ENCODE data around the gene RNASE12.
"Not testable (repeated sequence)": the region's sequence is repeated elsewhere in the genome, so short reads cannot be mapped to it uniquely, and the experiment has no call there.

The RNASE12 gene

DNA sequence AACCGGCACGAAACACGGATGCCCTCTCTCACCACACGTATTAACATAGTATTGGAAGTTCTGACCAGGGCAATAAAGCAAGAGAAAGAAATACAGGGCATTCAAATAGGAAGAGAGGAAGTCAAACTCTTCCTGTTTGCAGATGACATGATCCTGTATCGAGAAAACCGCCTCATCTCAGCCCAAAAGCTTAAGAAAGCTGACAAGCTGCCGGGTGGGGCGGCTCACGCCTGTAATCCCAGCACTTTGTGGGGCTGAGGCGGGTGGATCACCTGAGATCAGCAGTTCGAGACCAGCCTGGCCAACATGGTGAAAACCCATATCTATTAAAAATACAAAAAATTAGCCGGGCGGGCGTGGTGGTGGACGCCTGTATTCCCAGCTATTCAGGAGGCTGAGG, 32.6 kb upstream of the RNASE12 start:
- Histone ChIP-seq H3K27ac (ENCODE audit: low read length) (no peak overlapping the region), H3K9me3 (ENCODE audit: control insufficient read depth, low read depth, low read length) (no peaks in the 10 kb centered on the region), H3K9ac (ENCODE audit: low read length) (no peak overlapping the region), H3K27me3 (ENCODE audit: control insufficient read depth, insufficient read depth, low read length) (peaks cover 32% of the 10 kb centered on the region), H3K36me3 (ENCODE audit: control insufficient read depth, low read depth, low read length) (no peaks in the 10 kb centered on the region), H3K4me3 (ENCODE audit: low read length) (peak overlapping the region; percentile 77), H3K4me1 (ENCODE audit: control insufficient read depth, low read depth, low read length) (peaks cover 8% of the 10 kb centered on the region)

DNA sequence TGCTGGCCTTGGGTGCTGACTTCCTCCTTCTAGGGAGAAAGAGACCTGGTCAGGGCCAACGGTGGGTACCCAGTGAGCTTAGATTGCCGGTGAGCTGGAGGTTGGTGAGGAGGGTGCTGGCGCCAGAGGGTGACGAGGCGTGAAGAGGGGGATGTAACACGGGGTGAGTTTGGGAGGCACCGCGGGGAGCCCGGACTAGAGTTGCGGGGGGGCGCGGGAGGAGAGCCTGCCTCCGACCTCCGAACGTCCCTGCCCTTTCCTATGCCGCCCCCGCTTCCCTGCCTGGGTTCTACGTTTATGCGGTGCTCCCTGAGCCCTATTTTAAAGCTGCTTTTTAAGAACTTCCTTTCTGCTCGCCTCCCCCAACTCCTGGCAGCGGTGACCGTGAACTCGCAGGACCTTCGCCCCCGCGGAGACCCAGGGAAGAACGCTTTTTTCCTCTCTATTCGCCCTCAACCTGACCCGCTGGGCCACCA, 31.7 kb upstream of the RNASE12 start:
- H3K4me1 ChIP-seq (ENCODE audit: control insufficient read depth, low read depth, low read length): peaks cover 5% of the 10 kb centered on the region
- H3K4me3 ChIP-seq (ENCODE audit: low read length): peak overlapping the region; percentile 6
- no peak overlapping the region for H3K9ac ChIP-seq (ENCODE audit: low read length)
- no peaks in the 10 kb centered on the region for H3K9me3 ChIP-seq (ENCODE audit: control insufficient read depth, low read depth, low read length)
- no peak overlapping the region for H3K27ac ChIP-seq (ENCODE audit: low read length)
- H3K27me3 ChIP-seq (ENCODE audit: control insufficient read depth, insufficient read depth, low read length): peaks cover 23% of the 10 kb centered on the region
- H3K36me3 ChIP-seq (ENCODE audit: control insufficient read depth, low read depth, low read length): no peaks in the 10 kb centered on the region

DNA sequence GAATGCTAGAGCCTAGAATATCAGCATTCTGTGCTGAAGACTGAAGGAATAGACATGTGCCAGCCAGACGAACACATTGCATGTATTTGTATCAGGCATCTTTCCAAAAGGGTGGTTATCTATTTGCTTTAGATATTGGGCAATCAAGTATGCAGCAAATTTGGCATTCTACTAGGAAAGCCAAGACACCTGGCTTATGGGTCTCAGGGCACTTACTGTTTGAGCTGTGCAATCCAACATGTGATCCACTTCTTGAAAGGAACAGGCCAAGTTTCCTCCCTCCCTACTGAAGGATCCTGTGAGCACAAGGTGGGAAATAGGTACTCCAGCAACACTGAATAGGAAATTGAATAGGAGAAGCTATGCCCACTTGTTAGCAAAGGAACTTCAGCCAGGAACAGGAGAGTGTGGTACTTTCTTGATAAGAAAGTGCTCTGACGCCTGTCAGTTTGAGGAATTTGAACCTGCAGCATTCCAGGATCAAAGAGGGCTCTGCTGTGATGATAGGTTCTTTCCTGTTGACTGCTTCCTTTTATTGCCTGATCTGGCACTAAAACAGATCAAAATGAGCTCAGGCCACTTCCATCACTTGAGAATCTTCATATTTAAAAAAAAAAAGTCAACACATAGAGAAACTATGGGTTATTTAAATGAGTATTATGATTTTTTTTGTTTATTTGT, 29.8 kb upstream of the RNASE12 start:
- no peak overlapping the region for H3K27ac ChIP-seq (ENCODE audit: low read length)
- no peak overlapping the region for H3K9ac ChIP-seq (ENCODE audit: low read length)
- peaks cover 4% of the 10 kb centered on the region for H3K27me3 ChIP-seq (ENCODE audit: control insufficient read depth, insufficient read depth, low read length)
- no peaks in the 10 kb centered on the region for H3K9me3 ChIP-seq (ENCODE audit: control insufficient read depth, low read depth, low read length)
- H3K4me3 ChIP-seq (ENCODE audit: low read length): no peak overlapping the region
- no peaks in the 10 kb centered on the region for H3K4me1 ChIP-seq (ENCODE audit: control insufficient read depth, low read depth, low read length)
- no peaks in the 10 kb centered on the region for H3K36me3 ChIP-seq (ENCODE audit: control insufficient read depth, low read depth, low read length)

DNA sequence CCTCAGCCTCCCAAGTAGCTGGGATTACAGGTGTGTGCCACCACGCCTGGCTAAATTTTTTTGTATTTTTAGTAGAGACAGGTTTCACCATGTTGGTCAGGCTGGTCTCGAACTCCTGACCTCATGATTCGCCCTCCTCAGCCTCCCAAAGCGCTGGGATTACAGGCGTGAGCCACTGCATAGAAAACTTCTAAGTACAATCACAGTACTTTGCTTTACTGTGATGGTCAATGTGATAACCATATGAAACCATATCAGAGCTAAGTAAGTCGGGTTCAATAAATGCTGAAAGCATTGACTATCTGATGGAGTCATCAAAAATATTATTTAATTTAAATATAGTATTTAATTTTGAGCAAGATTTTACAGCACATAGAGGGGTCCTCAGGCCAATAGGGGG, 28.5 kb upstream of the RNASE12 start:
- not testable (repeated sequence) for H3K36me3 ChIP-seq (ENCODE audit: control insufficient read depth, low read depth, low read length); H3K9me3 ChIP-seq (ENCODE audit: control insufficient read depth, low read depth, low read length); H3K27me3 ChIP-seq (ENCODE audit: control insufficient read depth, insufficient read depth, low read length)

DNA sequence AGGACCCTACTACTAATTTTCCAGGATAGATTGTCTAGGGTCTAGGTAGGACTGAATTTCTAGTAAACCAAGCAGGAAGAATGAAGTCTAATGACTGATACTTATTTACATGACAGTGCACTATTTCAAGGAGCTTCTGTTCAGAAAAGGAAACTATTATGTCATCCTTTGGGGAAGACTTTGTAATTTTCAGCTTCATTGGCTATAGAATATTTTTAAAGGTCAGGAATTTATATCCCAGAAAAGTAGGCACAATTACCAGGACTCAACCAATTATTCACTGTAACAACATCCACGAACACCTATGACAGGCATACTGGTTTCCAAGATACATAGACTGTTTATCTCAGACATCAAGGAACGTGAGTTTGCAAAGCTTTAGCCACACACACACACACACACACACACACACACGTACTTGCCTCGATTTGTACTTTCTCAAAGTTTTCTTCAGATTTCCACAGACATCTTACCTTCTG, 27.1 kb upstream of the RNASE12 start:
- H3K4me3 ChIP-seq (ENCODE audit: low read length): no peak overlapping the region
- no peak overlapping the region for H3K27ac ChIP-seq (ENCODE audit: low read length)
- no peaks in the 10 kb centered on the region for H3K27me3 ChIP-seq (ENCODE audit: control insufficient read depth, insufficient read depth, low read length)
- H3K9me3 ChIP-seq (ENCODE audit: control insufficient read depth, low read depth, low read length): no peaks in the 10 kb centered on the region
- no peaks in the 10 kb centered on the region for H3K36me3 ChIP-seq (ENCODE audit: control insufficient read depth, low read depth, low read length)
- no peak overlapping the region for H3K9ac ChIP-seq (ENCODE audit: low read length)
- H3K4me1 ChIP-seq (ENCODE audit: control insufficient read depth, low read depth, low read length): peaks cover 5% of the 10 kb centered on the region

More for the DNA sequence above, 28.5 kb upstream of the RNASE12 start:
- not testable (repeated sequence) for H3K4me3 ChIP-seq (ENCODE audit: low read length); H3K27ac ChIP-seq (ENCODE audit: low read length); H3K4me1 ChIP-seq (ENCODE audit: control insufficient read depth, low read depth, low read length); H3K9ac ChIP-seq (ENCODE audit: low read length)

DNA sequence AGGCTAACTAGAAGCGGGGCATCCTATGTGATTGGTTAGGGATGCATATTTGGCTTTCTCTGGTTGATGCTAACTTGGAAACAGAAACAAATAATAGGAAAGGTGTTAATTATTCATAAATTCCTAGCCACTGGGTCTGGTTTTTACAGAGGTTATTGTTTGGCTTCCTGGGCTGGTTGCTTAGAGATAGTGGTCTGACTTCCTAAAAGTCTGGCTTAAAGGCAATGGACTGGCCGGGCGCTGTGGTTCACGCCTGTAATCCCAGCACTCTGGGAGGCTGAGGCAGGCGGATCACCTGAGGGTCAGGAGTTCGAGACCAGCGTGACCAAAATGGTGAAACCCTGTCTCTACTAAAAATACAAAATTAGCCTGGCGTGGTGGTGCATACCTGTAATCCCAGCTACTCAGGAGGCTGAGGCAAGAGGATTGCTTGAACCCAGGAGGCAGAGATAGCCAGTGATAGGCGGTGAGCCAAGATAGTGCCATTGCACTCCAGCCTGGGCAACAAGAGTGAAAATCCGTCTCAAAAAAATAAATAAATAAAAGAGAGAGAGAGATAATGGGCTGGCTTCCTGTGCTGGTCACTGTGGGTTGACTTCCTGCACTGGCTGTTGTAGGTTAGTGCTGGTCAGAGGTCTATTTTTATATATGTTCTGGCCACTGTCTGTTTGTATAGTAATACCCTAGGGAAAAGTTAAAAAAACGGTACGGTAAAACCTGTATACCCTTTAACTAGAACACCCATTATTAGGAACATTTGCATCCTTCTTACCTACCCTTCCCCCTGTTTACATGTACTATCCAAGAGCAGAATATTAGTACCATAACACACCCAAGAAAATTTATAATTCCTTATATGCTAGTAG, 26.2 kb upstream of the RNASE12 start:
- Histone ChIP-seq H3K27ac (ENCODE audit: low read length) (no peak overlapping the region), H3K27me3 (ENCODE audit: control insufficient read depth, insufficient read depth, low read length) (no peaks in the 10 kb centered on the region), H3K36me3 (ENCODE audit: control insufficient read depth, low read depth, low read length) (no peaks in the 10 kb centered on the region), H3K4me1 (ENCODE audit: control insufficient read depth, low read depth, low read length) (peaks cover 5% of the 10 kb centered on the region), H3K4me3 (ENCODE audit: low read length) (no peak overlapping the region), H3K9me3 (ENCODE audit: control insufficient read depth, low read depth, low read length) (no peaks in the 10 kb centered on the region), H3K9ac (ENCODE audit: low read length) (no peak overlapping the region)

DNA sequence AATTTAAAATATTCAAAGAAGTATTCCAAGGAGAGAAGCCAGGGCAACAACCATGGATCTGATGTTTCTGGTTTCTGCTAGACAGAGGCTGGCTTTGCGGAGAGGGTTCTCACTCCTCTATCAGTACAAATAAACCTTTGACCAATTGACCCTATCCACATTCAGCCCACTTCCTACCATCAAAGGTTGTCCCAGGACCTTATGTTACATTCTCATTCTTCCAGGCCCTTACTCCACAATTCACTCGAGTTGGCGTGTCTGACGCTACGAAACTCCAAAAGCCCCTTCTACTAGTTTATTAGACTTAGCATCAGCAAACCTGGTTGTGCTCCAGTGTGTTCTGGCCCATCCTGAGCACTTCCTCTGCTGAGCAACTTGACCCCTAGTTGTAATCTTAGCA, 24.8 kb upstream of the RNASE12 start:
- no peaks in the 10 kb centered on the region for H3K9me3 ChIP-seq (ENCODE audit: control insufficient read depth, low read depth, low read length)
- no peak overlapping the region for H3K27ac ChIP-seq (ENCODE audit: low read length)
- H3K4me1 ChIP-seq (ENCODE audit: control insufficient read depth, low read depth, low read length): peaks cover 5% of the 10 kb centered on the region
- no peaks in the 10 kb centered on the region for H3K36me3 ChIP-seq (ENCODE audit: control insufficient read depth, low read depth, low read length)
- H3K4me3 ChIP-seq (ENCODE audit: low read length): no peak overlapping the region
- peaks cover 4% of the 10 kb centered on the region for H3K27me3 ChIP-seq (ENCODE audit: control insufficient read depth, insufficient read depth, low read length)
- H3K9ac ChIP-seq (ENCODE audit: low read length): no peak overlapping the region

DNA sequence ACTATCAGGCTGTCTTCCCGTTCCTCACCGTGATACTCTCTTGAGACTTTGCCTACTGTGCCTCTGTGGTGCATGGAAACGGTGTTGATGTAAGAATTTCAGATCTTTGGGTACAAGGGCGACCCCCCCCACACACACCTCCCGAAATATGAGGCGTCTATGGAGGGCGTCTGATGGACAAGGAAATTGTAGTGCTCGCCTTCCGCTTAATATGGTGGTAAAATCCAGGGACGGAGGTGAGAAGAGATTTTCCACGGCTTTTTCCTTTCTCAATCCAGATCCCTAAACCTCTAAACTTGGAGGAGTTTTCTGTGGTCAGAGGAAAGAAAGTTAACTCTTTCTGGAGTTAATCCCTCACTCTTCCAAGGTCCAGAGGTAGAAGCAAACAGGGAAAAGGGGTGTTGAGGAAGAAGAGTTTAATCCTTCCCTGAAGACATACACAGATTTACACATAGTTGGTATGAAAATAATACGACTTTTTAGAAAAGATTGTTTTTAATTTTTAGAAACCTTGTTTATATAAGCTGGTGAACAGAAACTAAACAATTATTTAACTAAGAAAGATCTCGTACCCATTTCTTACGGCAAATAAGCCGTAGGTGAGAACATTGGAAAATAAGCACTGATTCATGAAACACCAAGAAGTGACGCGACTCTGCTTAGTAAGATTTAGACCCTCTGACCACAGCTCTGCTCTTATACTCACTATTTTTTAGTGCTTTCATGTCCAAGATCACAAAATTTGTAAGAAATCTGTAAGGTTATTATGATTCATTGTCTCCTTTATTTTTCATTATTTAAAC, 23.1 kb upstream of the RNASE12 start:
- H3K9me3 ChIP-seq (ENCODE audit: control insufficient read depth, low read depth, low read length): no peaks in the 10 kb centered on the region
- H3K27me3 ChIP-seq (ENCODE audit: control insufficient read depth, insufficient read depth, low read length): peaks cover 4% of the 10 kb centered on the region
- peak overlapping the region; percentile 76 for H3K4me3 ChIP-seq (ENCODE audit: low read length)
- H3K27ac ChIP-seq (ENCODE audit: low read length): peak overlapping the region; percentile 47
- H3K4me1 ChIP-seq (ENCODE audit: control insufficient read depth, low read depth, low read length): peaks cover 9% of the 10 kb centered on the region
- peak overlapping the region; percentile 64 for H3K9ac ChIP-seq (ENCODE audit: low read length)
- H3K36me3 ChIP-seq (ENCODE audit: control insufficient read depth, low read depth, low read length): no peaks in the 10 kb centered on the region

DNA sequence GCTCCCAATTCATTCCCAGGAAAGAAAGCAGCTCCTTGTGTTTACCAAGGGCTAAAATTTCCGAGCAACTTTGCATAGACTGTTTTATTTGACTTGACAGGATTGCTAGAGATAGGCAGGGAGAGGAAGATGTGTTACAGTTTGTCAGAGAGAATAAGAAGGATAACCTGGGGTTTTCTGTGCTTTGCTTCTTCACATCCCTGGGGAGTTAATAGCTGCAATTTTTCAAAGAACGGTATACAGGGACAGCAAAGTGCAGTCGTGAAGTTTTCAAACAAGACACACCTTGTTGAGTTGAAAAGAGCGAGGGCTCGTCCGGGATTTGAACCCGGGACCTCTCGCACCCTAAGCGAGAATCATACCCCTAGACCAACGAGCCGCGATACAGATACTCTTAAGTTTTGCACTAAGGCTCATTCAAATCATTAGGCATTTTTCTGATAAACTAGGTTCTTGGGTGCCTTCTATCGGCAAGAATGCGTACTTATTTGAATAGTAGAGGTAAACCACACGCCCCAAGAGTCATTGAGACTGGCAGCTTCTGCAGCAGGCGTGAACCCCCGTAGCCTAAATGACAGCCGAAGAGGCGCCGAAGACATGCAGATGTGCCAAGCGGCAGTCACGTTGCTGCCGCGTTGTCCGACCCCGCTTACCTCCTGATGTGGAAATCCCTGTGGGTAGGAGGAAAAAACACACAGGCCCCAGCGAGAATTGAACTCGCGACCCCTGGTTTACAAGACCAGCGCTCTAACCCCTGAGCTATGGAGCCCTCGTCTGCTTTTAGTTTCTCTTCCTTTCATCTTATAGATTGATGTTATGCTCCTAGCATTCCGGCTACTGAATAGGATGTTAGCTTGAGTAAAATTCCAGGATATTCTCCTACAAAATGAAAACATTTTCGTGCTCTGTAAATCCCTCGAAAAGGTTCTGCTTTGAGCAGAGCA, 22.2 kb upstream of the RNASE12 start:
- Histone ChIP-seq H3K36me3 (ENCODE audit: control insufficient read depth, low read depth, low read length) (no peaks in the 10 kb centered on the region), H3K27ac (ENCODE audit: low read length) (no peak overlapping the region), H3K27me3 (ENCODE audit: control insufficient read depth, insufficient read depth, low read length) (peaks cover 4% of the 10 kb centered on the region), H3K9me3 (ENCODE audit: control insufficient read depth, low read depth, low read length) (no peaks in the 10 kb centered on the region), H3K4me3 (ENCODE audit: low read length) (peak overlapping the region; percentile 76), H3K4me1 (ENCODE audit: control insufficient read depth, low read depth, low read length) (peaks cover 13% of the 10 kb centered on the region), H3K9ac (ENCODE audit: low read length) (peak overlapping the region; percentile 64)

DNA sequence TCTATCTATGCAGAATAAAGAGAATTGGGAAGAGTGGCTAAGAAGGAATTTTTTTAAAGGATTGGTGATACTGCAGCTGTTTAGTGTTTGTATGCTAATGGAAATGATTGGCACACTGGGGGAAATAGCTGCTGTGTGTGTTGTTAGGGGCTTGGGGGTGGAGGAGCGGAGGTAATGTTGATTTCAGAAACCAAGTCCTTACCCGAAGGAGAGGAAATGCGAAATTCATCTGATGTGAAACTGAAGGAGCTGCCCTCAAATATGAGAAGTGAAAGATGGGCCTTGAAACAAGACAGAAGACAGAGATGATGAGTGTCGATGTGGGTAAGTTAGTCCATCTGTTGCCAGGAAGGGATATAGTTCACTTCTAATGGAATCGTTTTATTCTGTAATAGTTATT, 21.2 kb upstream of the RNASE12 start:
- H3K9ac ChIP-seq (ENCODE audit: low read length): no peak overlapping the region
- peaks cover 13% of the 10 kb centered on the region for H3K4me1 ChIP-seq (ENCODE audit: control insufficient read depth, low read depth, low read length)
- H3K9me3 ChIP-seq (ENCODE audit: control insufficient read depth, low read depth, low read length): no peaks in the 10 kb centered on the region
- no peaks in the 10 kb centered on the region for H3K36me3 ChIP-seq (ENCODE audit: control insufficient read depth, low read depth, low read length)
- peaks cover 4% of the 10 kb centered on the region for H3K27me3 ChIP-seq (ENCODE audit: control insufficient read depth, insufficient read depth, low read length)
- H3K4me3 ChIP-seq (ENCODE audit: low read length): no peak overlapping the region
- no peak overlapping the region for H3K27ac ChIP-seq (ENCODE audit: low read length)

Data from iPS-18a (cell line).